IMR-90 (cell line): ENCODE results near the gene TBCD.

ENCODE experiments used
- BHLHE40 ChIP-seq: fragments of 150-350 bp; IDR thresholded peaks from 2 replicates; pipeline ENCODE4 v1.6.1; 2016; ENCODE audit warnings: mild to moderate bottlenecking, low read depth, low read length
- CHD1 ChIP-seq: IDR thresholded peaks from 2 replicates; pipeline ENCODE4 v1.6.1; 2012; ENCODE audit warnings: low read depth, low read length, improper control_type of control experiment
- CTCF ChIP-seq: conservative IDR thresholded peaks from 2 replicates; pipeline ENCODE4 v1.5.1; 2012; ENCODE audit warnings: mild to moderate bottlenecking, low read depth, low read length, improper control_type of control experiment
- MAFK ChIP-seq: IDR thresholded peaks from 2 replicates; pipeline ENCODE4 v1.6.1; 2012; ENCODE audit warnings: low read depth, low read length, improper control_type of control experiment
- MAZ ChIP-seq: IDR thresholded peaks from 2 replicates; pipeline ENCODE4 v1.6.1; 2012; ENCODE audit warnings: low read depth, mild to moderate bottlenecking, low read length, improper control_type of control experiment, moderate library complexity, borderline replicate concordance
- NFE2L2 ChIP-seq: fragments of 150-350 bp; IDR thresholded peaks from 2 replicates; pipeline ENCODE4 v1.6.1; 2016; ENCODE audit warnings: low read depth, mild to moderate bottlenecking, low read length
- POLR2A ChIP-seq: IDR thresholded peaks from 2 replicates; pipeline ENCODE4 v1.6.1; 2012; ENCODE audit warnings: mild to moderate bottlenecking, low read depth, low read length
- RAD21 ChIP-seq: IDR thresholded peaks from 2 replicates; pipeline ENCODE4 v1.6.1; 2012; ENCODE audit warnings: low read length, improper control_type of control experiment
- RCOR1 ChIP-seq: IDR thresholded peaks from 2 replicates; pipeline ENCODE4 v1.6.1; 2012; ENCODE audit warnings: mild to moderate bottlenecking, low read length, improper control_type of control experiment; ENCODE audit not compliant: insufficient replicate concordance
- RFX5 ChIP-seq: IDR thresholded peaks from 2 replicates; pipeline ENCODE4 v1.8.0; 2012; ENCODE audit warnings: low read depth, mild to moderate bottlenecking, low read length, moderate library complexity
- SMC3 ChIP-seq: fragments of 150-350 bp; IDR thresholded peaks from 2 replicates; pipeline ENCODE4 v1.6.1; 2016; ENCODE audit warnings: low read depth, mild to moderate bottlenecking, antibody characterized with exemption, low read length, moderate library complexity
- USF2 ChIP-seq: fragments of 150-350 bp; IDR thresholded peaks from 2 replicates; pipeline ENCODE4 v1.6.1; 2017; ENCODE audit warnings: mild to moderate bottlenecking, antibody characterized with exemption, low read length, low read depth

GRCh38 chr17:82941021-82942001 is 189.4 kb downstream of the TBCD start:
- no peak for TF ChIP-seq CTCF
- no peak for TF ChIP-seq POLR2A
- no peak for TF ChIP-seq MAFK
- no peak for TF ChIP-seq BHLHE40
- no peak for TF ChIP-seq RFX5
- no peak for TF ChIP-seq MAZ
- TF ChIP-seq NFE2L2: no peak
- TF ChIP-seq RCOR1: no peak
- TF ChIP-seq USF2: no peak
- no peak for TF ChIP-seq SMC3
- TF ChIP-seq RAD21: no peak
- no peak for TF ChIP-seq CHD1
